ENCODE results near the gene EEF1A2.
"Not testable (repeated sequence)": the region's sequence is repeated elsewhere in the genome, so short reads cannot be mapped to it uniquely, and the experiment has no call there.

EEF1A2 gene

DNA sequence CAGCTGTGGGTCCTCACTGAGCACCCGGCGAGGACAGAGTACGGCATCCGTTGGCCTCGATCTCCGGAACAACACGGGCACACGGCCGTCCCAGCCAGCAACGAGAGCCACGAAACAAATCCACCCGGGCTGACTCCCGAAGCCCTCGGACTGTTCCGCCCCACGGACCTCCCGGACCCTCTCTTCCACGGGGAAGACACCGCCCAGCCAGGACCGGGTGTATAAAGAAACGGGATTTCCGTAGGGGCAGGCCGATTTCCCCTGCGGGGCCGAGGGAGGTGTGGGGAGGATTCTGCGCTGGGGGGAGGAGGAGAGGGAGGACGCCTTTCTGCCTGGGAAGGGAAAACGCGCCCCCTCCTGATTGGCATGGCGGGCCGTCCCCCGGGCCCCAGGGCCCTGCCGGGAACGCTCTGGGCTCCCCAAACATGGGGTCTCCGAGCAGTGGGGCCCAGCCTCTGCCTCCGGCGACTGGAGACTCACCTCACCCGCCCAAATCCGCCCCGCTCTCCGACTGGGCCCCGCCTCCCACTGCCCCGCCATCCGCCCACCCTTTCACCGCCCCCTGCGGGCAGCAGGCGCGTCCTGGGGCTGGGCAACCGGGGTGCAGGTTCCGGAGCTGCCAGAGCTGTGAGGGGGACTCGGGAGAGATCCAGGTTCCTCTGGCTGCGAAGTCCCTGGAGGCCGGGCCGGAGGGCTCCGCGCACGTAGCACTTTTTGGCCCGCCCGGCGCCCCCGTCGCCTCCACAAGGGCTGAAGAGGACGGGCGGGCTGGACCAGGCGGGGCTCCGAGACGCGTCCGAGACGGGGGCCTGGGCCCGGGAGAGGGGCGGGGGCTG, 21.0 kb upstream of the EEF1A2 start:
- peak; percentile 64 for DNase-seq

DNA sequence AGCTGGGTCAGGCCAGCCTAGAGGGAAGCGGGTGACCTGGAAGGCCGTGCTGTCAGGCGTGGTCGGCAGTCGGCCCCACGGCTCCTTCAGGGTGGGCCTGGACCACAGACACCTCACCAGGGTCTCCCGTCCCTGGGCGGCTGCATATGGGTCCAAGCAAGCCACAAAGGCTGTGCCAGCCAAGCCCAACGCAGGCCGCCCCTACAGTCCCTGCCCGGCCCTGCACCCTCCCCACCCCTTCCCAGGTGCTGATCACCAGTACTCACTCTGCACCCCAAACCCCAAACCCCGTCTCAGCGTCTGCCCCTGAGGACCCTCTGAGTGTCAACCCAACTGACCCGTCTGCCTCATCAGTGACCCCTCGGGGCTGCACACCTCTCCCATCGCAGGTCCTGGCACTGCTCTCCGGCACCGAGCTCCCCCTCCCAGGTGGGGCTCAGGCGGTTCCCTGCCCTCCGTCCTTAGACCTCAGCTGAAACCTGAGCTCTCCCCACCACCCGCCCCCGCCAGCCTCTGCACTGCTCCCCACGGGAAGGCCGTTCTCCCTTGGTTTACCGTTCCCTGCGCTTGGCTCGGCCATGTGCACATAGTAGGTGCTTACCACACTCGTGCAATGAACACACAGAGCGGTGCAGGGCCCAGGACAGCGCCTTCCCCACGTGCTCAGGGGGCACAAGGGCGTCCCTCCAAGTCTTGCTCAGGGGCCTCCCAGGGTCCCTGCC, 20.2 kb upstream of the EEF1A2 start:
- DNase-seq: no peak

DNA sequence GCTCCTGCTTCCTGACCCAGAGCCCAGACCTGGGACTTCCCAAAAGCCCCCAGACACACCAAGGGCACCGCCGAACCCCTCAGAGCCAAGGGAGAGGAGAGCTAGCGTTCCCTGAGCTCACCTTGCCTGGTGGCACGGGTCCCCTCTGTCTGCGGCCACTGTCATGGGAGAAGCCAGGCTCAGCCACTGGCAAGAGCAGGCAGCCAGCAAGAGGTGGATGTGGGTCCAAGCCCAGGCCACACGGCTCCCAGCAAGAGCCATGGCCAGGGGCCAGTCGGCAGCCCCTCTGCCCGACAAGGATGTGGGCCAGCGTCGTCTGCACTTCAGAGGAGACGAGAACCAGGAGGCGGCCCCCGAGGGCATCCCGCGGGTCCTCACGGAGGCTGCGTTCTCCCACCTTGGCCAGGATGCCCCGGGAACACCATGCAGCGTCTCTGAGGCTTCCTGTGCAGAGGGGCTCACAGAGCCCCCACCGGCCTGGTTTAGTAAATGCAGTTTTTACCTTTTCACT, 19.5 kb upstream of the EEF1A2 start:
- no peak for DNase-seq

DNA sequence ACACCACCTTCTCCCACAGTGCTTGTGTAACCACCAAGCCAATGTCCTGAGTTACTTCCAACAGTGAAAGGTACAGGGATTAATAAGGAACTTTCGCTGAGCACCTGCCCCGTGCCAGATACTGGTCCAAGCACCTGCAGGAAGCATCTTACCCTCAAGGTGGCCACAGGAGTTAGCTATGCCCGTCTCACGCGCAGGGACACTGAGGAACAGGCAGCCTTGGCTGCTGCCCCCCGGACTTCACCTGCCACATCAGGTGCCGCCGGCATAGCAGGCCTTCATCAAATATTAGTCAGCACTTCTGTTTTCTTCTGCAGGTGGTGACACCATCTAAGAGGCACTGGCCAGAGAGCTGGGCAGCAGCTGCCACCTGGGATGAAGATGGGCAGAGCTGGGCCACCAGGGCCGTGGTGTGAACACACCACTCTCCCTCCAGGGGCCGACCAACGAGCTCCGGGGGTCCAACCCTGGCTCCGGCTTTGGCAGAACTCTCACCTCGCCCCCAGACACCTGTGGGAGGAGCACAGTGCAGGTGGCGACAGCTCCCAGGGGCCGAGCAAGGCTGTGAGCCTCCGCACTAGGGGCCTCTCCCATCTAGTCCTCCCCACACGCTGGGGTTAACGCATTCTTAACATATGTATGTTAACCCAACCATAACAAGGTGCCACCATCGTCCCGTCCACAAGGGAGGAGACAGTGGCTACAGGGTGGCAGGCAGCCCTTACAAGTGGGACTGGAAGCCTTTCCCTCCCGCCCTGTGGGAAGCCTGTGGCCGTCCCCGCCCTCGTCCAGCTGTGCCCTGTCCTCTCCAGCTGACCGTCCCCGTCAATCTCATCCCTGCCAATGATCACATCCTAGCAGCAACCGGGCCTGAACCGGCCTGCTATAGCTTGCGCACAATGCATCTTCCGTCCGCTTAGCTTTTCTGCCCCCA, 18.8 kb upstream of the EEF1A2 start:
- DNase-seq: no peak

- DNase-seq: not testable (repeated sequence)
Observed at GRCh38 chr20:63514520-63514919, 15.6 kb upstream of the EEF1A2 start.

DNA sequence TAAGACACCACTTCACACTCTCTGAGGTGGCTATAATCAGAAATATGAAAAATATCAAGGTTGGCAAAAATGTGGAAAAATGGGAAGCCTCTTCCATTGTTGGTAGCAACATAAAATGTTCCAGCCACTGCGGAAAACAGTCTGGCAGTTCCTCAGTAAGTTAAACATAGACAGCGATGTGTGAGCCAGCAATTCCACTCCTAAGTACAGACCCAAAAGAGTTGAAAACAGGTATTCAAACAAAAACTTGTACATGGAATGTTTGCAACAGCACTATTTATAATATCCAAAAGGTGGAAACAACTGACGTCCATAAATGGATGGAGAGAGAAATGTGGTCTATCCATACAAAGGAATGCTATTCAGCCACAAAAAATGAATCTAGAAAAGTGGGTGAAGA, 14.3 kb upstream of the EEF1A2 start:
- DNase-seq: no peak

DNA sequence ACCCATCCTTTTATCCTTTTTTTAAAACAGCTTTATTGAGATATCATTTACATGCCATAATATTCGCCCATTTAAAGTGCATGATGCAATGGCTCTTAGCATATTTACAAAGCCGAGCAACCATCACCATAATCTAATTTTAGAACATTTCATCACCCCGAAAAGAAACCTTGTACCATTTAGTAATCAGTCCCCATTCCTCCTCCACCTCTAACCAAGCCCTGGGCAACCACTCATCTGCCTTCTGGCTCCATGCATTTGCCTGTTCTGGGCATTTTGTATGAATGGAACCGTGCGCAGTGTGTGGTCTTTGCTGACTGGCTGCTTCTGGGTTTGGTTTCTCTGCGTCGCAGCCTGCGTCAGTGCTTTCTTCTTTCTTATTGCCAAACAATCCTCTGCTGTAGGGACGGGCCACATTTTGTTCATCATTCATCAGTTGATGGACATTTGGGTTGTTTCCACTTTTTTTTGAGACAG, 10.2 kb upstream of the EEF1A2 start:
- DNase-seq: no peak

- DNase-seq: no peak
Observed at GRCh38 chr20:63508072-63508768, 9.3 kb upstream of the EEF1A2 start.

DNA sequence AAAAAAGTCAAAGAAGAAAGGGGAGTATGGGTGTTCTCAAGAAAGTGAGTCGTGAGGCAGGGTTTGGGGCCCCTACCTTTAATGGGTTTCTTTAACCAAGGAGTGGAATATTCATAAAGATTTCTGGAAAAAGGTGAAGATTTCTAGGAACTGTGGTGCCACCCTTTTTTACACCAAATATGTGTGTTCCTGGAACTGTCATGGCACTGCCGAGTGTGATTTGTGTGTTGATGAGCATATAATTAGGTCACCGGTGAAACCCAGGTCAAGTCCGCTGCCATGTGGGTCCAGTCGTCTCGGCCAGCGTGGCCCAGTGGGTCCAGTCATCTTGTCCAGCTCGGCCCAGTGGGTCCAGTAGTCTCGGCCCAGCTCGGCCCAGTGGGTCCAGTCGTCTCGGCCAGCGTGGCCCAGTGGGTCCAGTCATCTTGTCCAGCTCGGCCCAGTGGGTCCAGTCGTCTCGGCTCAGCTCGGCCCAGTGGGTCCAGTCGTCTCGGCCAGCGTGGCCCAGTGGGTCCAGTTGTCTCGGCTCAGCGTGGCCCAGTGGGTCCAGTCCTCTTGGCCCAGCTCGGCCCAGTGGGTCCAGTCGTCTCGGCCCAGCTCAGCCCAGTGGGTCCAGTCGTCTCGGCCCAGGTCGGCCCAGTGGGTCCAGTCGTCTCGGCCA, 8.3 kb upstream of the EEF1A2 start:
- no peak for DNase-seq

DNA sequence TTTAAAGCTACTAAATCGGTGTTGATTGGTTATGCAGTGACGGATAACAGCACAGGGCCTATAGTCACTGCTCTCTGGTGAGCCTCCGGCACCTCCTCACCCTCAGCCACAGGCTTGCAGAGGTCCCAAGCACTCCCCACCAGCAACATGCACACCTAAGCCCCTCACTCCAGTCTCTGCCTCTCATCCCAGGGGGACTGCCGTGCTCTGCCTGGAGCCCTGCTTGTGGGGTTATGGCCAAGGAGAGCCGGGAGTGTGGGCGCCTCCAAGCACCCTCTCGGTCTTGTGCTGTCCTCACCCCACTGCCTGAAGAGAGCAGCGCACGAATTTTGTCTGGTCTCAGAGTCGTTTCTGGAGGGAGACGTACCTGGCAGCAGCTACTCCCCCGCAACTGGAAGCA, 6.8 kb upstream of the EEF1A2 start:
- DNase-seq: no peak

GRCh38 chr20:63505281-63505680, 6.4 kb upstream of the EEF1A2 start:
- DNase-seq: no peak

DNA sequence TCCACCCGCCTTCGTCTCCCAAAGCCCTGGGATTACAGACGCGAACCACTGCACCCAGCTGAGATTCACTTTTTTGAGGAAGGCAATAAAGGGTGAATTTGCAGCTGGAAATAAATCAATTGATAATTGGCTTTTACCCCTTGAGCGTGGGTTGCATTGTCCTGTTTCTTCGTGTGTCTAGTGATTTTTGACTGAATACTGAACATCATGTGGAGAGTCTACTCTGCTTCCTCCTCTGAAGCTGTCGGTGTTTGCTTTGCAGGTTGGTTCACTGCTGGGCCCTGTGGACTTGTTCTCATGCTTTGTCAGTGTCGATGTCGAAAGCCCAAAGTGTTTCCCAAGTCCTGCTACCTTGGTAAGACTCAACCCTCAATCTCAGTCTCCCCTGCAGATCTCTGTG, 5.8 kb upstream of the EEF1A2 start:
- DNase-seq: no peak

- DNase-seq: no peak
Observed at GRCh38 chr20:63503524-63503923, 4.6 kb upstream of the EEF1A2 start.

DNA sequence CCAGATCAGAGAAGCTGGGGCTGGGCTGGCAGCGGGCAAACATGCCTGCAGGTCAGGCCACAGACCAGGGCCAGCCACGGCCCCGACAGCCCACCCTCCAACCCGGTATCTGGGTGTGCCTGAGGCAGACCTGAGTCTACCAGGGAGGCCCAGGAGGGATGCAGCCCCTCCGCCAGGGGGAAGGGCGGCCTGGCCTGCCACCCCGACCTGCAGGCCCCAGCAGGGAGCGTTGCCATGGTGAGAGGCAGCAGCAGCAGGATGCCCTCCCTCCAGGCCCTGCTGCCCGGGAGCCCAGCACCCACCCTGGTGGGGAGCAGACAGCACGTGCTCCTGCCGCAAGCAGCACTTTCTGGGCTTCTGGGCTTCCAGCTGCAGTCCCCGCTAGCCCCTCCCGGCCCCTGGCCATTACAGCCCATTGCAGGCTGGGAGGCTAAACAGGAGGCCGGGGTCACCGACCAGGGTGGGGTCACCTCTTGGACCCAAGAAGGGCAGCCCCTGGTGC, 3.8 kb upstream of the EEF1A2 start:
- DNase-seq: no peak

DNA sequence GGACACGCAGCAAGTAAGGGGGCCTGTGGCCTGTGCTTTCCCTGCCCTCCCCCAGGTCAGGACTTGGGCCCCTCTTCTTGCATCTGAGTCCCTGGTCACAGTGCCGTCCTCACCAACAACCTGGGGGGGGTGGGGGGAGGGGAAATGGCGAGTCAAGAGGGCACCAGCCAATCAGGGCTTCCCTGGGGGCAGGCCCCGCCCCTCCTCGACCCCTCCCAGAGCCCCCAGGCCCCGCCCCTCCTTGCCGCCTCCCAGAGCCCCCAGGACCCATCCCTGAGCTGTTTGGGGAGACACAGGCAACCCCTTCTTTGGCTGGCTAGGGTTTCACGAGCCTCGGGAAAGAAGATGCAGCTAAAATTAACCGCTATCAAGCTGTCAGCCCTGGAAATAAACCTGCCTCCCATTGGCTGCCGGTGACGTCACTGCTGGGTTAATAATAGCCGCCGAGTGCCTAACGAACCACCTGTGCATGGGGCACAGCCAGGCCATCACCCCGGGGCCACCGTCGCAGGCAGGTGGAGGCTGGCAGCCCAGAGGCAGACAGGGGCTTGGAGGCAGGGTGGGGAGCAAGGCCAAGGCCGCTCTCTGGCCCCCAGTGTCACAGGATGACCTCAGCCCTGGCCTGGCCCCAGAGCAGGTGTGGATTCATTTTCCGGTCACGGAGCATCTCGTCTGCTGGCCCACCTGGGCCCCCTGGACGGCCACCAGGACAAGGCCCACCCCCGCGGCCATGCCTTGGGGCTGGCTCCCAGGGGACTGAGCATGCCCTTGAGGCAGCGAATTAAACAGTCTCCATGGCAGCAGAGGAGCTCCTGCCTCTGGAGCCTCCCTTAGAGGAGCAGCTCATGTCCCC, 3.2 kb upstream of the EEF1A2 start:
- no peak for DNase-seq

DNA sequence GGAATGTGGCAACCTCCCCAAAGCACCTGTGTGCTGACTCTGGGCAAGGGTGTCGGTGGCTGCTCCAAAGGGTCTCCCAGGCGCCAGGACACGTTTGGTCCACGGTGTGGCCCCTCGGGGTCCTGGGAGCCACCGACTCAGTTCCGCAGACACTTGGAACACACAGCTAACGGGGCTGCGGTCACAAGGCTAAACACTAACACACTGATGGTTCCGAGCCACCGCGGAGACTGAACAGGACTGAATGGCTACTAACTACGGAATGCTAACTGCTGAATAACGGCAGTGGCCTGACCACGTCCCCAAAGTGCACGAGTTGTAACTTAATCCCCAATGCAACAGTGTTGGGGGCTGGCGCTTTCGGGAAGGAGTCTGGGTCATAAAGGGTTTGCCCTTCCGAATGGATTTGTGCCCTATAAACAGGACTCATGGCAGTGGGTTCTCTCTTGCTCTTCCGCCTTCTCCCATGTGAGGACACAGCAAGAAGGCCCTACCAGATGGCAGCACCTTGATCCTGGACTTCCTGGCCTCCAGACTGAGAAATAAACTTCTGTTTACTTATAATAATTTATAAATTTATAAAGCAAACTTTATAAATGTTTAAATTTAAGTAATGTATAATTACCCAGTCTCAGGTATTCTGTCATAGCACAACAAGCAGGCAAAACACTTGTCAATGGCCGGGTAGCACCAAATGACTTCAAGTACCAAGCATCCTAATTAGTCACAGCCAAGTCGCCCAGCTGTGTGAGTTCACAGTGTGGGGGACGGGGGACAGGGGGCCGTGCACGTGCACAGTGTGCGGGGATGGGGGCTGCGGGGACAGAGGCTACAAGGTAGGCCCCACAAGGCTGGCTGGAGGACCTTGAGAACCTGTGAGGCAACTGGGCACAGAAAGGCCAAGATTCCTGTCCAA, 2.3 kb upstream of the EEF1A2 start:
- no peak for DNase-seq

DNA sequence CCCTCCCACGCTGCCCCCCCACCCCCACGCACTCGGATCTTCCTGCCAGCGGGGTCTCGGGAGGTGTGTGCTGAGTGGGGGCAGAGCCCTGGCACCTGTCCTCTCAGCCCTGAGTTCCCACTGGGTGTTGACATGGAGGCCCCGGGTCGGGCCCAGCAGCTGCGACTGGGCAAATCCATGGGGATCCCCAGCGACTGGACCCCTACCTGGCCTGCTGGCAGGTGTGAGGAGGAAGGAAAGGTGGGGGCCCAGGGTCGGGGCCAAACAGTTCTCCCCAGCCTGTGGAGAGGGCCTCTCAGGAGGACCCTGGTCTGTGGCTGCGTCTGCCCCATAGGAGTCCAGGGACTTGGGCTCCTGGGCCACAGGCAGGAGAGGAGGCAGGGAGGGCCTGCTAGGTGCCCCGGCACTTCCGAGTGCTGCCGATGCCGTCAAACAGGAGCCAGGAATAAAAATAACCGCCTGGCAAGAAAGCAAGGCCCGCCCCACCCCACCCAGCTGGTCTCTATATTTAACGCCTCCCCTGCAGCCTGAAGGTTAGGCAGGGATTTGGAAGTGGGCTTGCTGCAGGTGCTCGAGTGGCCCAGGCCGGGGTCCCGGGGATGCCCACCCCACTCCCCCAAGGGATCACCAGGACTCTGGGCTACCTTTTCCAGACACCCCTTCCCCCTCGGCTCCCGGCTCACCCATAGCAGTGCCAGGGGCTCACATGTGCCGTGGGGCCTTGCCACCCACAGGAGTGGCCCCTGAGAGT, 1.4 kb upstream of the EEF1A2 start:
- no peak for DNase-seq

- no peak for DNase-seq
Observed at GRCh38 chr20:63499338-63499969, 571 bp upstream of the EEF1A2 start.
